HCT116 (cell line): ENCODE data around the gene CPNE2. TPM values are rescaled to one million over a fixed set of nuclear protein-coding genes. Genes with fewer than 3 reads are reported as not detected.

Source experiments
- ATAC-seq: fragments of 200-7000 bp; cut with Tn5 transposase; 2 replicates; pipeline ENCODE4 v1.9.1; 2020; ENCODE audit warnings: mild to moderate bottlenecking, moderate library complexity
- BruUV-seq: library from RNA; stranded (reverse); fragments of 400-500 nt; replicated peaks from 2 replicates; lab custom pipeline; 2021; lab: Mats Ljungman, UMichigan
- CTCF ChIA-PET: fragments of 300-600 bp; sonication (Branson Sonifier 250); formaldehyde crosslinking; loops from one replicate; lab custom pipeline; 2021; ENCODE audit warnings: antibody characterized with exemption; lab: Charles Lee
- POLR2A ChIA-PET: fragments of 300-600, 350-600 bp; sonication (Branson Sonifier 250); formaldehyde crosslinking; loops from one replicate; lab custom pipeline; 2021; ENCODE audit warnings: antibody characterized with exemption; lab: Charles Lee
- RAD21 ChIA-PET, 2 experiments: fragments of 300-600 bp; sonication (Branson Sonifier 250); formaldehyde crosslinking; loops; one replicate each; lab custom pipeline; 2023; ENCODE audit warnings: low total read pairs in 2 of 2; ENCODE audit not compliant: uncharacterized antibody in 2 of 2, unreplicated experiment in 2 of 2, low non-redundant PET in 1 of 2; lab: Charles Lee
- DNase-seq: peaks from one replicate; pipeline ENCODE4 v3.0.0-alpha.2; 2010; ENCODE audit warnings: low read depth, low spot score
- H2AFZ ChIP-seq: fragments of 200-600 bp; shearing (Covaris generic), sonication (generic); 2 replicates; pipeline ENCODE4 v1.6.1; 2017; ENCODE audit warnings: low read depth, mixed run types, mixed read lengths, antibody characterized with exemption, low read length; ENCODE audit not compliant: poor library complexity, severe bottlenecking
- H3K27ac ChIP-seq: 2 replicates; pipeline ENCODE4 v1.5.1; 2012; ENCODE audit warnings: low read depth, low read length
- H3K27me3 ChIP-seq: fragments of 200-600 bp; sonication (generic); 2 replicates; pipeline ENCODE4 v1.6.1; 2016; ENCODE audit warnings: mixed run types, low read length, mixed read lengths; ENCODE audit not compliant: insufficient read depth
- H3K36me3 ChIP-seq, 2 experiments: fragments of 200-500 bp in 1 of 2; fragments of 200-600 bp in 1 of 2; sonication (Bioruptor generic) in 1 of 2; sonication (generic) in 1 of 2; 2 replicates each; pipeline versions ENCODE4 v1.5.1 to v1.6.1; 2014 to 2016; ENCODE audit warnings: low read length in 2 of 2, inconsistent platforms in 1 of 2, mixed read lengths in 1 of 2, mixed run types in 1 of 2; ENCODE audit not compliant: insufficient read depth in 2 of 2, control insufficient read depth in 1 of 2
- H3K4me1 ChIP-seq, 2 experiments: fragments of 200-600 bp in 1 of 2; sonication (generic) in 1 of 2; 2 replicates each; pipeline versions ENCODE4 v1.5.1 to v1.6.1; 2012 to 2017; ENCODE audit warnings: low read length in 2 of 2, inconsistent platforms in 1 of 2, mild to moderate bottlenecking in 1 of 2, mixed read lengths in 1 of 2, mixed run types in 1 of 2, moderate library complexity in 1 of 2; ENCODE audit not compliant: insufficient read depth in 2 of 2, control insufficient read depth in 1 of 2
- H3K4me2 ChIP-seq: fragments of 200-600 bp; sonication (generic); 2 replicates; pipeline ENCODE4 v1.6.1; 2017; ENCODE audit warnings: mixed run types, low read length, mixed read lengths
- H3K4me3 ChIP-seq, 2 experiments: fragments of 200-600 bp in 1 of 2; sonication (generic) in 1 of 2; replicated peaks in 1 of 2; 2 replicates each; pipeline ENCODE4 v1.5.1; 2011 to 2016; ENCODE audit warnings: low read length in 2 of 2, control low read depth in 1 of 2, low read depth in 1 of 2, mild to moderate bottlenecking in 1 of 2, mixed read lengths in 1 of 2, mixed run types in 1 of 2
- H3K79me2 ChIP-seq: fragments of 200-600 bp; sonication (generic); 2 replicates; pipeline ENCODE4 v1.6.1; 2017; ENCODE audit warnings: mild to moderate bottlenecking, mixed run types, low read length, moderate library complexity, mixed read lengths; ENCODE audit not compliant: insufficient read depth
- H3K9ac ChIP-seq: fragments of 200-600 bp; sonication (generic); 2 replicates; pipeline ENCODE4 v1.6.1; 2016; ENCODE audit warnings: low read length, mixed read lengths
- H3K9me2 ChIP-seq: fragments of 200-600 bp; sonication (generic), shearing (Covaris generic); 2 replicates; pipeline ENCODE4 v1.6.1; 2017; ENCODE audit warnings: mixed run types, mild to moderate bottlenecking, moderate library complexity; ENCODE audit not compliant: insufficient read depth
- H3K9me3 ChIP-seq, 2 experiments: fragments of 200-500 bp in 1 of 2; fragments of 200-600 bp in 1 of 2; sonication (Bioruptor generic) in 1 of 2; sonication (generic) in 1 of 2; 2 replicates each; pipeline ENCODE4 v1.6.1; 2014 to 2017; ENCODE audit warnings: low read length in 2 of 2, mixed read lengths in 2 of 2, inconsistent platforms in 1 of 2, low read depth in 1 of 2, mild to moderate bottlenecking in 1 of 2, mixed run types in 1 of 2, moderate library complexity in 1 of 2; ENCODE audit not compliant: control insufficient read depth in 1 of 2, insufficient read depth in 1 of 2
- H4K20me1 ChIP-seq: fragments of 200-600 bp; sonication (generic), shearing (Covaris generic); 2 replicates; pipeline ENCODE4 v1.6.1; 2017; ENCODE audit warnings: mixed run types, mild to moderate bottlenecking, moderate library complexity; ENCODE audit not compliant: insufficient read depth
- CBX3 ChIP-seq: IDR thresholded peaks from 2 replicates; pipeline ENCODE4 v1.6.1; 2012; ENCODE audit warnings: low read depth
- CTCF ChIP-seq, 3 experiments: fragments of 200-600 bp in 1 of 3; sonication (generic) in 1 of 3; IDR thresholded peaks in 2 of 3; conservative IDR thresholded peaks in 1 of 3; 2 replicates each; pipeline ENCODE4 v1.5.1; 2012 to 2017; ENCODE audit warnings: low read depth in 2 of 3, low read length in 2 of 3, antibody characterized with exemption in 1 of 3, borderline replicate concordance in 1 of 3, control low read depth in 1 of 3, mild to moderate bottlenecking in 1 of 3, mixed read lengths in 1 of 3, mixed run types in 1 of 3, moderate library complexity in 1 of 3; ENCODE audit not compliant: insufficient read depth in 1 of 3
- ELF1 ChIP-seq: IDR thresholded peaks from 2 replicates; pipeline ENCODE4 v1.6.1; 2012; ENCODE audit warnings: low read depth, borderline replicate concordance
- EZH2phosphoT487 ChIP-seq: fragments of 200-600 bp; IDR thresholded peaks from 2 replicates; pipeline ENCODE4 v1.6.1; 2018; ENCODE audit warnings: antibody characterized with exemption, borderline replicate concordance
- JUND ChIP-seq: IDR thresholded peaks from 2 replicates; pipeline ENCODE4 v1.6.1; 2012
- RAD21 ChIP-seq: IDR thresholded peaks from 2 replicates; pipeline ENCODE4 v1.6.1; 2012; ENCODE audit warnings: low read depth, mild to moderate bottlenecking
- SRF ChIP-seq: IDR thresholded peaks from 2 replicates; pipeline ENCODE4 v1.6.1; 2012; ENCODE audit warnings: low read depth
- TCF7L2 ChIP-seq: IDR thresholded peaks from 2 replicates; pipeline ENCODE4 v1.7.0; 2011; ENCODE audit warnings: borderline replicate concordance, inconsistent platforms; ENCODE audit not compliant: insufficient read depth, insufficient read length; ENCODE audit errors: extremely low read depth
- ZFX ChIP-seq: fragments of 450-650 bp; IDR thresholded peaks from 2 replicates; pipeline ENCODE4 v1.6.1; 2017
- intact Hi-C: fragments of 100-400 bp; cut with micrococcal nuclease; formaldehyde crosslinking; loops from 2 replicates; pipeline ENCODE4 v1.10.0; 2022
- total RNA-seq: library from RNA; stranded (reverse); gene quantifications from one replicate; pipeline ENCODE4 v1.2.1, GENCODE V29; 2021; ENCODE audit not compliant: unreplicated experiment

Gene CPNE2
- total RNA-seq, 1 experiment from 2014 or later = 31.2 TPM

- H3K4me2 ChIP-seq = no peak overlapping the region
- no peak overlapping the region for H3K4me3 ChIP-seq
- no peak overlapping the region for H2AFZ ChIP-seq
- CTCF ChIA-PET = no interaction called here
- no TSS peak for BruUV-seq
- H3K9me2 ChIP-seq = no peaks in the 10 kb centered on the region
- no peaks in the 10 kb centered on the region for H3K4me1 ChIP-seq
- H3K27ac ChIP-seq = no peak overlapping the region
- no peaks in the 10 kb centered on the region for H4K20me1 ChIP-seq
- intact Hi-C loops = no loop called here
- ATAC-seq (no peak), DNase-seq (no peak)
- H3K36me3 ChIP-seq = no peaks in the 10 kb centered on the region
- no peaks in the 10 kb centered on the region for H3K79me2 ChIP-seq
- H3K27me3 ChIP-seq = no peaks in the 10 kb centered on the region
- no peaks in the 10 kb centered on the region for H3K9me3 ChIP-seq
- RAD21 ChIA-PET = no interaction called here
- no peak overlapping the region for H3K9ac ChIP-seq
- TF ChIP-seq RAD21 = no peak
- no peak for TF ChIP-seq CBX3
- TF ChIP-seq TCF7L2 = no peak
- TF ChIP-seq EZH2phosphoT487 = no peak
- TF ChIP-seq CTCF (IDR thresholded peaks at IDR 0.05 in 2 of 3, conservative IDR thresholded peaks at IDR 0.05 in 1 of 3; ENCODE audit: borderline replicate concordance in 1 of 3, insufficient read depth in 1 of 3, low read depth in 2 of 3, low read length in 2 of 3) = no peak
- TF ChIP-seq JUND = no peak
- TF ChIP-seq SRF = no peak
- no peak for TF ChIP-seq ZFX
- no peak for TF ChIP-seq ELF1
- POLR2A ChIA-PET = no interaction called here
Measured at GRCh38 chr16:57123974-57124674, 31.7 kb downstream of the CPNE2 start.
